Glutamatergic neuron (in vitro differentiated cells): ENCODE results near the gene MICU1. TPM values are rescaled to one million over a fixed set of nuclear protein-coding genes. Genes with fewer than 3 reads are reported as not detected.

ENCODE experiments used
- DNase-seq: peaks from one replicate; pipeline ENCODE4 v3.0.0; 2022
- H3K27ac Mint-ChIP-seq: one replicate; pipeline ENCODE4 v1.8.0; 2020; ENCODE audit warnings: mild to moderate bottlenecking, mixed read lengths, inconsistent platforms; ENCODE audit not compliant: unreplicated experiment
- H3K27me3 Mint-ChIP-seq: one replicate; pipeline ENCODE4 v1.8.0; 2020; ENCODE audit warnings: mild to moderate bottlenecking, moderate library complexity, mixed read lengths, inconsistent platforms; ENCODE audit not compliant: unreplicated experiment
- H3K36me3 Mint-ChIP-seq: one replicate; pipeline ENCODE4 v1.8.0; 2020; ENCODE audit warnings: mild to moderate bottlenecking, mixed read lengths, inconsistent platforms; ENCODE audit not compliant: unreplicated experiment
- H3K4me1 Mint-ChIP-seq: one replicate; pipeline ENCODE4 v1.8.0; 2020; ENCODE audit warnings: mild to moderate bottlenecking, low read depth, mixed read lengths, inconsistent platforms; ENCODE audit not compliant: unreplicated experiment
- H3K4me3 Mint-ChIP-seq: one replicate; pipeline ENCODE4 v1.8.0; 2020; ENCODE audit warnings: mild to moderate bottlenecking, mixed read lengths, inconsistent platforms; ENCODE audit not compliant: unreplicated experiment
- H3K9me3 Mint-ChIP-seq: one replicate; pipeline ENCODE4 v1.8.0; 2020; ENCODE audit warnings: mild to moderate bottlenecking, moderate library complexity, mixed read lengths, inconsistent platforms; ENCODE audit not compliant: unreplicated experiment
- CTCF ChIP-seq: fragments of 200-600 bp; sonication (generic); IDR thresholded peaks from one replicate; pipeline ENCODE4 v1.5.0; 2021; ENCODE audit not compliant: partially characterized antibody, unreplicated experiment
- total RNA-seq: library from RNA; stranded (reverse); fragmentation: NEBNext Ultra II Directional; extraction: Animal tissue kit (Norgen Biotek cat#: 25700); gene quantifications from one replicate; pipeline ENCODE4 v1.2.1, GENCODE V29; 2021; ENCODE audit not compliant: unreplicated experiment

MICU1 gene
- total RNA-seq, 1 donor from 2014 or later, result 33.5 TPM

- H3K4me3 Mint-ChIP-seq, result no peak overlapping the region
- no peak for DNase-seq
- peaks cover 1% of the 10 kb centered on the region for H3K27me3 Mint-ChIP-seq
- H3K27ac Mint-ChIP-seq, result no peak overlapping the region
- no peaks in the 10 kb centered on the region for H3K36me3 Mint-ChIP-seq
- no peaks in the 10 kb centered on the region for H3K4me1 Mint-ChIP-seq
- H3K9me3 Mint-ChIP-seq, result peaks cover 5% of the 10 kb centered on the region
- TF ChIP-seq CTCF, result no peak
Measured at GRCh38 chr10:72344932-72345331, 280.9 kb downstream of the MICU1 start.

GRCh38 chr10:72342911-72343310 is 283.0 kb downstream of the MICU1 start:
- Mint-ChIP-seq H3K4me1 (no peaks in the 10 kb centered on the region), H3K4me3 (no peak overlapping the region), H3K36me3 (no peaks in the 10 kb centered on the region), H3K27me3 (peaks cover 1% of the 10 kb centered on the region), H3K9me3 (peaks cover 2% of the 10 kb centered on the region), H3K27ac (no peak overlapping the region)
- no peak for TF ChIP-seq CTCF
- no peak for DNase-seq

- Mint-ChIP-seq H3K9me3 (peaks cover 2% of the 10 kb centered on the region), H3K4me1 (peaks cover 5% of the 10 kb centered on the region), H3K36me3 (no peaks in the 10 kb centered on the region), H3K27me3 (peaks cover 3% of the 10 kb centered on the region), H3K4me3 (no peak overlapping the region), H3K27ac (no peak overlapping the region)
- peak; percentile 96 for TF ChIP-seq CTCF
- DNase-seq, result peak; percentile 86
Measured at GRCh38 chr10:72340510-72341261, 285.2 kb downstream of the MICU1 start.

GRCh38 chr10:72338180-72338579 is 287.7 kb downstream of the MICU1 start:
- peaks cover 4% of the 10 kb centered on the region for H3K9me3 Mint-ChIP-seq
- H3K4me1 Mint-ChIP-seq, result peaks cover 17% of the 10 kb centered on the region
- DNase-seq, result no peak
- H3K27ac Mint-ChIP-seq, result no peak overlapping the region
- H3K4me3 Mint-ChIP-seq, result no peak overlapping the region
- no peaks in the 10 kb centered on the region for H3K36me3 Mint-ChIP-seq
- H3K27me3 Mint-ChIP-seq, result peaks cover 2% of the 10 kb centered on the region
- no peak for TF ChIP-seq CTCF

GRCh38 chr10:72337722-72338121 is 288.2 kb downstream of the MICU1 start:
- no peak for TF ChIP-seq CTCF
- Mint-ChIP-seq H3K4me1 (peaks cover 22% of the 10 kb centered on the region), H3K4me3 (no peak overlapping the region), H3K27ac (no peak overlapping the region), H3K9me3 (peaks cover 7% of the 10 kb centered on the region), H3K36me3 (no peaks in the 10 kb centered on the region), H3K27me3 (peaks cover 2% of the 10 kb centered on the region)
- DNase-seq, result no peak
